H9 (cell line): Measurements from ENCODE around the gene CADPS. TPM values are rescaled to one million over a fixed set of nuclear protein-coding genes. Genes with fewer than 3 reads are reported as not detected.

Source experiments
- DNase-seq: peaks from one replicate; pipeline ENCODE4 v3.0.0-alpha.2; 2017
- H2AFZ ChIP-seq: one replicate; pipeline ENCODE4 v1.6.1; 2013; ENCODE audit warnings: mild to moderate bottlenecking, low read length, control low read depth, moderate library complexity
- H2AK5ac ChIP-seq: 2 replicates; pipeline ENCODE4 v1.6.1; 2013; ENCODE audit warnings: low read length, control low read depth, mixed read lengths; ENCODE audit not compliant: insufficient read length
- H2BK120ac ChIP-seq: one replicate; pipeline ENCODE4 v1.6.1; 2013; ENCODE audit warnings: low read depth, mild to moderate bottlenecking, low read length, control low read depth, inconsistent platforms; ENCODE audit not compliant: poor library complexity, severe bottlenecking
- H2BK12ac ChIP-seq: 2 replicates; pipeline ENCODE4 v1.6.1; 2013; ENCODE audit warnings: low read length, control low read depth, mixed read lengths, low read depth; ENCODE audit not compliant: insufficient read length
- H2BK15ac ChIP-seq: 2 replicates; pipeline ENCODE4 v1.6.1; 2013; ENCODE audit warnings: low read depth, low read length, control low read depth
- H2BK20ac ChIP-seq: one replicate; pipeline ENCODE4 v1.6.1; 2013; ENCODE audit warnings: low read depth, mild to moderate bottlenecking, low read length, control low read depth, inconsistent platforms; ENCODE audit not compliant: poor library complexity, severe bottlenecking
- H2BK5ac ChIP-seq: 2 replicates; pipeline ENCODE4 v1.6.1; 2013; ENCODE audit warnings: low read length, control low read depth, mixed read lengths; ENCODE audit not compliant: insufficient read length
- H3K14ac ChIP-seq: 2 replicates; pipeline ENCODE4 v1.6.1; 2013; ENCODE audit warnings: low read length, control low read depth; ENCODE audit not compliant: insufficient read depth
- H3K18ac ChIP-seq: 2 replicates; pipeline ENCODE4 v1.6.1; 2013; ENCODE audit warnings: low read depth, mild to moderate bottlenecking, mixed read lengths, low read length, control low read depth; ENCODE audit not compliant: insufficient read length
- H3K23ac ChIP-seq: 2 replicates; pipeline ENCODE4 v1.6.1; 2013; ENCODE audit warnings: low read length, control low read depth, mixed read lengths, low read depth; ENCODE audit not compliant: insufficient read length
- H3K23me2 ChIP-seq: 2 replicates; pipeline ENCODE4 v1.6.1; 2013; ENCODE audit warnings: low read depth, mild to moderate bottlenecking, mixed read lengths, low read length, control low read depth; ENCODE audit not compliant: insufficient read length, poor library complexity, severe bottlenecking
- H3K27ac ChIP-seq: 2 replicates; pipeline ENCODE4 v1.5.1; 2013; ENCODE audit warnings: low read length, control low read depth, mixed read lengths, low read depth; ENCODE audit not compliant: insufficient read length
- H3K27me3 ChIP-seq: 2 replicates; pipeline ENCODE4 v1.6.1; 2013; ENCODE audit warnings: low read length, control low read depth, inconsistent platforms; ENCODE audit not compliant: insufficient read depth
- H3K4ac ChIP-seq: 2 replicates; pipeline ENCODE4 v1.6.1; 2013; ENCODE audit warnings: low read depth, mild to moderate bottlenecking, control low read depth, inconsistent platforms, low read length, moderate library complexity
- H3K4me1 ChIP-seq: 2 replicates; pipeline ENCODE4 v1.6.1; 2013; ENCODE audit warnings: low read length, control low read depth, inconsistent platforms; ENCODE audit not compliant: insufficient read depth
- H3K4me2 ChIP-seq: 2 replicates; pipeline ENCODE4 v1.6.1; 2013; ENCODE audit warnings: low read length, control low read depth, mixed read lengths; ENCODE audit not compliant: insufficient read length, insufficient read depth
- H3K56ac ChIP-seq: 2 replicates; pipeline ENCODE4 v1.6.1; 2013; ENCODE audit warnings: low read depth, mild to moderate bottlenecking, mixed read lengths, low read length, control low read depth; ENCODE audit not compliant: insufficient read length
- H3K79me1 ChIP-seq: 2 replicates; pipeline ENCODE4 v1.6.1; 2013; ENCODE audit warnings: low read depth, mild to moderate bottlenecking, moderate library complexity, low read length, control low read depth, inconsistent platforms; ENCODE audit not compliant: insufficient read depth, poor library complexity, severe bottlenecking
- H3K79me2 ChIP-seq: 2 replicates; pipeline ENCODE4 v1.6.1; 2013; ENCODE audit warnings: low read length, control low read depth, inconsistent platforms; ENCODE audit not compliant: insufficient read depth
- H3K9ac ChIP-seq: 2 replicates; pipeline ENCODE4 v1.6.1; 2013; ENCODE audit warnings: low read length, control low read depth, mixed read lengths; ENCODE audit not compliant: insufficient read length; ENCODE audit errors: extremely low read depth
- H3K9me3 ChIP-seq: one replicate; pipeline ENCODE4 v1.6.1; 2013; ENCODE audit warnings: low read depth, low read length, inconsistent platforms; ENCODE audit not compliant: control insufficient read depth
- H3T11ph ChIP-seq: one replicate; pipeline ENCODE4 v1.6.1; 2013; ENCODE audit warnings: mild to moderate bottlenecking, low read length, control low read depth, inconsistent platforms
- H4K20me1 ChIP-seq: one replicate; pipeline ENCODE4 v1.6.1; 2013; ENCODE audit not compliant: control insufficient read depth, insufficient read length, insufficient read depth
- H4K5ac ChIP-seq: 2 replicates; pipeline ENCODE4 v1.6.1; 2013; ENCODE audit warnings: low read depth, mild to moderate bottlenecking, mixed read lengths, low read length, control low read depth; ENCODE audit not compliant: insufficient read length
- H4K8ac ChIP-seq: replicated peaks from 2 replicates; pipeline ENCODE4 v1.6.1; 2013; ENCODE audit warnings: low read length, control low read depth, mixed read lengths, low read depth; ENCODE audit not compliant: insufficient read length
- H4K91ac ChIP-seq: 2 replicates; pipeline ENCODE4 v1.6.1; 2013; ENCODE audit warnings: low read depth, mild to moderate bottlenecking, moderate library complexity, mixed read lengths, low read length, control low read depth; ENCODE audit not compliant: insufficient read length
- H3K27ac Mint-ChIP-seq, 3 experiments: 2 replicates in 2 of 3; 3 replicates in 1 of 3; pipeline ENCODE4 v1.8.0; 2020 to 2021; ENCODE audit warnings: mixed read lengths in 3 of 3, mild to moderate bottlenecking in 1 of 3, moderate library complexity in 1 of 3
- H3K27me3 Mint-ChIP-seq: 2 replicates; pipeline ENCODE4 v1.8.0; 2021; ENCODE audit warnings: low read depth, mild to moderate bottlenecking, moderate library complexity, mixed read lengths
- H3K36me3 Mint-ChIP-seq, 3 experiments: 2 replicates in 2 of 3; 3 replicates in 1 of 3; pipeline ENCODE4 v1.8.0; 2020 to 2021; ENCODE audit warnings: low read depth in 3 of 3, mixed read lengths in 3 of 3; ENCODE audit not compliant: insufficient read depth in 1 of 3
- H3K4me1 Mint-ChIP-seq, 2 experiments: 2 replicates each; pipeline ENCODE4 v1.8.0; 2020; ENCODE audit warnings: mixed read lengths in 2 of 2
- H3K4me3 Mint-ChIP-seq, 2 experiments: 2 replicates in 1 of 2; 3 replicates in 1 of 2; pipeline ENCODE4 v1.8.0; 2020 to 2021; ENCODE audit warnings: mild to moderate bottlenecking in 2 of 2, mixed read lengths in 2 of 2, moderate library complexity in 1 of 2
- H3K9me3 Mint-ChIP-seq, 2 experiments: 2 replicates in 1 of 2; 3 replicates in 1 of 2; pipeline ENCODE4 v1.8.0; 2020; ENCODE audit warnings: mild to moderate bottlenecking in 2 of 2, mixed read lengths in 2 of 2, moderate library complexity in 1 of 2
- CTCF ChIP-seq: fragments of 200-600 bp; sonication (generic); conservative IDR thresholded peaks from 3 replicates; pipeline ENCODE4 v1.8.0; 2021; ENCODE audit warnings: antibody characterized with exemption, mild to moderate bottlenecking
- WGBS: extraction: QIAGEN DNeasy Blood & Tissue Kit; methylation state at CpG from one replicate; pipeline ENCODE4 v1.1.7; 2013; ENCODE audit warnings: missing lambda C conversion rate, low lambda C conversion rate, mixed read lengths; ENCODE audit not compliant: insufficient read length; ENCODE audit errors: extremely low coverage; 5-methylcytosine and 5-hydroxymethylcytosine counted together
- total RNA-seq: library from RNA; stranded (reverse); gene quantifications from 2 replicates; pipeline ENCODE4 v1.2.1, GENCODE V29; 2021

Gene CADPS
- total RNA-seq, 1 experiment from 2014 or later: 6.6 TPM

- Histone ChIP-seq H3K79me2 (no peaks in the 10 kb centered on the region), H2BK120ac (no peak overlapping the region), H3K9me3 (no peaks in the 10 kb centered on the region), H3K56ac (no peak overlapping the region), H2AFZ (no peak overlapping the region), H4K8ac (no peak overlapping the region), H4K5ac (no peak overlapping the region), H2BK15ac (no peak overlapping the region), H3K79me1 (no peaks in the 10 kb centered on the region), H3K27me3 (no peaks in the 10 kb centered on the region), H2AK5ac (no peak overlapping the region), H3K14ac (no peak overlapping the region), H3K23me2 (no peaks in the 10 kb centered on the region), H3T11ph (no peak overlapping the region), H4K91ac (no peak overlapping the region), H3K4me2 (no peak overlapping the region), H2BK12ac (no peak overlapping the region), H3K4ac (no peak overlapping the region), H2BK5ac (no peak overlapping the region), H3K27ac (no peak overlapping the region), H3K18ac (no peak overlapping the region), H3K4me1 (no peaks in the 10 kb centered on the region), H3K9ac (no peak overlapping the region), H4K20me1 (no peaks in the 10 kb centered on the region), H3K23ac (no peak overlapping the region), H2BK20ac (no peak overlapping the region)
- no peak for DNase-seq
- WGBS: no CpG with 5 or more reads among the region's 1 CpG
- Mint-ChIP-seq H3K27me3 (no peaks in the 10 kb centered on the region), H3K36me3 (no peaks in the 10 kb centered on the region), H3K4me1 (no peaks in the 10 kb centered on the region), H3K9me3 (no peaks in the 10 kb centered on the region), H3K27ac (no peak overlapping the region; a peak in 1 of 7 replicates), H3K4me3 (no peak overlapping the region)
- no peak for TF ChIP-seq CTCF
Measured at GRCh38 chr3:62839748-62840147, 35.5 kb downstream of the CADPS start.
